HG02884 (cell line): ENCODE results near the gene UNC80.

Source experiments
- ATAC-seq: cut with Tn5 transposase; IDR thresholded peaks from one replicate; pipeline ENCODE4 v1.9.1; 2021; ENCODE audit warnings: mild to moderate bottlenecking, moderate library complexity; ENCODE audit not compliant: unreplicated experiment

The UNC80 gene

GRCh38 chr2:210004881-210005280 is 233.2 kb downstream of the UNC80 start:
- ATAC-seq = no peak

GRCh38 chr2:210007895-210008294 is 236.3 kb downstream of the UNC80 start:
- no peak for ATAC-seq

- no peak for ATAC-seq
These were observed 237.5 kb downstream of the UNC80 start for GRCh38 chr2:210009126-210009525.

GRCh38 chr2:210009896-210010295 is 238.3 kb downstream of the UNC80 start:
- no peak for ATAC-seq

GRCh38 chr2:210020138-210020537 is 248.5 kb downstream of the UNC80 start:
- no peak for ATAC-seq

GRCh38 chr2:210022824-210023223 is 251.2 kb downstream of the UNC80 start:
- no peak for ATAC-seq

GRCh38 chr2:210027608-210028007 is 256.0 kb downstream of the UNC80 start:
- ATAC-seq = no peak

- no peak for ATAC-seq
These were observed 256.5 kb downstream of the UNC80 start for GRCh38 chr2:210028178-210028577.

- no peak for ATAC-seq
These were observed 262.6 kb downstream of the UNC80 start for GRCh38 chr2:210034087-210034683.

- no peak for ATAC-seq
These were observed 264.0 kb downstream of the UNC80 start for GRCh38 chr2:210035679-210036078.

- ATAC-seq = no peak
These were observed 266.4 kb downstream of the UNC80 start for GRCh38 chr2:210038078-210038477.

GRCh38 chr2:210046851-210047500 is 275.3 kb downstream of the UNC80 start:
- ATAC-seq = no peak
